Measurements from ENCODE around the gene C2CD4C.
A peak's percentile ranks its signal among the peaks of the same experiment; 100 is the strongest.
"Not testable (repeated sequence)": the region's sequence is repeated elsewhere in the genome, so short reads cannot be mapped to it uniquely, and the experiment has no call there.

C2CD4C gene

GRCh38 chr19:397941-398706, 10.8 kb downstream of the C2CD4C start:
- no peak for DNase-seq

DNA sequence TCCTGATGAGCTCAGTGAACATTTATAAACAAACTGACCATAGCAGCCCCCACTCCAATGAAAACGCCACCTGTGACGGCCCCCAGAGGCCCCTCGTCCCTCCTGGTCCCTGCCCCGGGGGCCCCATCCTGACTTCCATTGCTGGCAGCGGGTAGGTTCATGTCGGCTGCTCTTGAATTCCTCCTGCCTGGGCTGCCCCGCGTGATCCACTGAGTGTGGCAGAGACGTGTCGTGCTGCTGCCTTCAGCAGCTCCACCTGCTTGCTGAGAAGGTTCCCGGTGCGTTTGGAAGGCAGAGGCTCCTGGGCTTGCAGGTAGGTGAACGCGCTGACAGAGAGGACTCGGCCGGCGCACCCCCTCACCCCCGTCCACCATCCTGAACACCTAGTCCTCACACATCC, 11.6 kb downstream of the C2CD4C start:
- no peak for DNase-seq

- DNase-seq: no peak
Measured at GRCh38 chr19:395467-395866, 13.5 kb downstream of the C2CD4C start.

GRCh38 chr19:394857-395256, 14.1 kb downstream of the C2CD4C start:
- DNase-seq: not testable (repeated sequence)

DNA sequence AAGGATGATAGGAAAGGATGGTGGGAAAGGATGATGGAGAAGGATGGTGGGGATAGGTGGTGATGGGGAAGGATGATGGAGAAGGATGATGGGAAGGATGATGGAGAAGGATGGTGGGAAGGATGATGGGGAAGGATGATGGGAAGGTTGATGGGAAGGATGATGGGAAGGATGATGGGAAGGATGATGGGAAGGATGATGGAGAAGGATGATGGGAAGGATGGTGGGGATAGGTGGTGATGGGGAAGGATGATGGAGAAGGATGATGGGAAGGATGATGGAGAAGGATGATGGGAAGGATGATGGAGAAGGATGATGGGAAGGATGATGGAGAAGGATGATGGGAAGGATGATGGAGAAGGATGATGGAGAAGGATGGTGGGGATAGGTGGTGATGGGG, 15.4 kb downstream of the C2CD4C start:
- not testable (repeated sequence) for DNase-seq

- no peak for DNase-seq
Measured at GRCh38 chr19:392375-392970, 16.5 kb downstream of the C2CD4C start.

- DNase-seq: no peak
Measured at GRCh38 chr19:391726-392374, 17.1 kb downstream of the C2CD4C start.

DNA sequence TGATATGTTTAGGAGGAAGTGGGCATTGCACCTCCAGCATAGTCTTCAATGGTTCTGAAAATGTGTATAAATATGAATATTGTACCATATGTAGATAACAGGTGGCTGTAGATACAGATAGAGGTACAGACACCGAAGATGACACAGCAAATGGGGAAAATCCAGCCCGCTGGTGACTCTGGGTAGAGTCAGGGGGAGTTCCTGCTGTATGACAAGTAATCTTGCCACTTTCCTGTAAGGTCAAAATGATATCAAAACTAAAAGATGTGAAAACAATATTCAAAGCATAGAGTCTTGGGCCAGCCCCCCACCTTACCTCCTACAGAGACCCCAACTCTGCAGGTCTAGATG, 17.8 kb downstream of the C2CD4C start:
- no peak for DNase-seq

GRCh38 chr19:390386-391206, 18.4 kb downstream of the C2CD4C start:
- DNase-seq: no peak

DNA sequence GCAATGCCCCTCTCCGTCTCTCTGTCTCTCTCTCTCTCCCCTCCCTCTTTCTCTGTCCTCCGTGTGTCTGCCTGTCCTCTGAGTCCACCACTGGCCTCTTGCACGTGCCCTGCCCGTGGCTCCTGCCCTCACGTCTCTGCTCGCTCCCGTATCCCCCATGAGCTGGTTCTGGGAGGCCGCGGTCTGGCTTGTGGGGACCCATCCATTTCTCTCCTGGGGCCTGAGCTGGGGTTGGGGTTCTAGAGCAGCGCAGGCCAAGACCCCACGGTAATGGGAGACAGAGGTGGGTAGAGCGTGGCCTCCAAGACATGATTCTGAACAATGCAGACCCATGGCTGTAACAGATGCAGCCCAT, 19.0 kb downstream of the C2CD4C start:
- no peak for DNase-seq

GRCh38 chr19:389255-389934, 19.6 kb downstream of the C2CD4C start:
- DNase-seq: no peak

- DNase-seq: no peak
Measured at GRCh38 chr19:388691-389090, 20.3 kb downstream of the C2CD4C start.

DNA sequence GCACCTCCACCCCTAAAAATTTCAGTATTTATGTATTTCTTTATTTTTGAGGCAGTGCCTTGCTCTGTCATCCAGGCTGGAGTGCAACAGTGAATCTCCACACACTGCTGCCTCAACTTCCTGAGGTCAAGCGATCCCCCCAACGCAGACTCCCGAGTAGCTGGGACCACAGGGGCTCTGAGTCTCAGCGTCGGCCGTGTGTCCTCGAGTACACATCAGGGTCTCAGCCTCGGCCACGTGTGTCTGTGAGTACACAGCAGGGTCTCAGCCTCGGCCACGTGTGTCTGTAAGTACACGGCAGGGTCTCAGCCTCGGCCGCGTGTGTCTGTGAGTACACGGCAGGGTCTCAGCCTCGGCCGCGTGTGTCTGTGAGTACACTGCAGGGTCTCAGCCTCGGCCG, 21.2 kb downstream of the C2CD4C start:
- DNase-seq: no peak

DNA sequence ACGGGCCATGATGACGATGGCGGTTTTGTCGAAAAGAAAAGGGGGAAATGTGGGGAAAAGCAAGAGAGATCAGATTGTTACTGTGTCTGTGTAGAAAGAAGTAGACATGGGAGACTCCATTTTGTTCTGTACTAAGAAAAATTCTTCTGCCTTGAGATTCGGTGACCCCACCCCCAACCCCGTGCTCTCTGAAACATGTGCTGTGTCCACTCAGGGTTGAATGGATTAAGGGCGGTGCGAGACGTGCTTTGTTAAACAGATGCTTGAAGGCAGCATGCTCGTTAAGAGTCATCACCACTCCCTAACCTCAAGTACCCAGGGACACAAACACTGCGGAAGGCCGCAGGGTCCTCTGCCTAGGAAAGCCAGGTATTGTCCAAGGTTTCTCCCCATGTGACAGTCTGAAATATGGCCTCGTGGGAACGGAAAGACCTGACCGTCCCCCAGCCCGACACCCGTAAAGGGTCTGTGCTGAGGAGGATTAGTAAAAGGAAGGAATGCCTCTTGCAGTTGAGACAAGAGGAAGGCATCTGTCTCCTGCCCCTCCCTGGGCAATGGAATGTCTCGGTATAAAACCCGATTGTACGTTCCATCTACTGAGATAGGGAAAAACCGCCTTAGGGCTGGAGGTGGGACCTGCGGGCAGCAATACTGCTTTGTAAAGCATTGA, 22.2 kb downstream of the C2CD4C start:
- not testable (repeated sequence) for DNase-seq

GRCh38 chr19:386189-386588, 22.8 kb downstream of the C2CD4C start:
- DNase-seq: not testable (repeated sequence)

- no peak for DNase-seq
Measured at GRCh38 chr19:384799-385169, 24.2 kb downstream of the C2CD4C start.

DNA sequence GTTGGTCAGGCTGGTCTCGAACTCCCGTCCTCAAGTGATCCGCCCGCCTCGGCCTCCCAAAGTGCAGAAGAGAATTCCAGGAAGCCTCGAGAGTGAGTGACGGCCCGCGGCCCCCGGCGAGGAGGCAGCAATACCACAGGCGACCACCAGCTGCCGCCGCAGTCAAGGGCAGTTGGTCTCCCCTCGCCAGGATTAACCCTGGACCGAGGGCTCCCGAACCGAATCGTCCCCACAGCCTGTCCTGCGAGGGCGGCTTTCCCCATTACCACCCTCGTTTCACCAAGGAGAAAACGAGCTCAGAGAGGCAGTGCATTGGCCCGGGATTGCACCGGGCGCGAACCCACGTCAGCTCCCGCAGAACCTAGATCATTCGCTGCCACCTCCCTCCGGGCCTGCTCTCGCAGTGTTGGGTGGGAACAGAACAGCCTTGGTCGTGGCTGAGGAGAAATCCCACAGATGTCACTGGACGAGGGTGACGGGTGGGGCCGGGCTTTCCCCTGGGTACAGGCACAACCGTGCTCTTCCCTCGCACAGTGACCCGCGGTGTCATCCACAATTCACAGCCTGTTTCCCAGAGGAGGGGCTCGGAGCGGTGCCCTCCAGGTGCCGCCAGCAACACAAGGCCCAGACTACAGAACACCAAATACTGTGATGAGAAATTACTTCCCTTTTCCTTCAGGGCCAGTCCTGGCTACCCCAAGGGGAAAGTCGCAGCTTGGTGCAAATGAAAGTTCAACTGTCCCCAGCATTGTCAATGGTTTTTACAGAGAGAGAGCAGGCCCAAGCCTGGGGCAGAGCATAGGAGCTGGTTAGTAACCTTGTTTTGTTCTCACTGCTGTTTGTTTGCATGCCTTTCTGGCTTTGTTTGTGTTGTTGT, 24.8 kb downstream of the C2CD4C start:
- DNase-seq: no peak

DNA sequence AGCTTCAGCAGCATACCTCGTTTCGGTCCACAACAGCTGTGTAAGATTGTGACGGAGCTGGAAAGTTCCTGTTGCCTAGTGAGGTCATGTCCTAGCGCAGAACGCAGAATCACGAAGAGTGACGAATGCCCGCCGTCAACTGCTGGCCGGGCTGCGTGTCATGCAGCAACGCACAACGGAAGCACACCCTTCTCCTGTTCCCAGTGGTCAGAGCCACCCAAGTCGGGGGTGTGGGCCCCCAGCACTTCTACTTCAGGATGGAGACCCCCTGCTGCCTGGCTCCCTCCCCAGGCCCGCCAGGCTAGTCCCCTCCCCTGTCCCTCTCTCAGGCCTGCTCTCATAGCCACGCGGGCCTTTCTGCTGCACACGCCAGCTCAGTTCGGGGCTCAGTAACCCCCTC, 25.9 kb downstream of the C2CD4C start:
- no peak for DNase-seq

DNA sequence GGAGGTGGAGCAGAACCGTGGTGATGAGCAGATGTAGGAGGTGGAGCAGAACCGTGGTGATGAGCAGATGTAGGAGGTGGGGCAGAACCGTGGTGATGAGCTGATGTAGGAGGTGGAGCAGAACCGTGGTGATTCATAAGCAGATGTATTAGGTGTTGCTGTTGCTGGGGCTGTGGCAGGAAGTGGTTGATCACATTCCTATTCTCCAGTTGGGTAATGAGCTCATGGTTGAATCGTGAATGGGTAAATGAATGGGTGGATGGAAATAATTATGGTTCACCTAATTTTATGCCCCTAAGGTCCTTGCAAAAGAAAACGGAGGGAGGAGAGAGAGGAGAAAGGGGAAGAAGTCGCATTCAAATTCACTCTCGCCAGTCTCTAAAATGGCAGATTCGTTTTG, 26.4 kb downstream of the C2CD4C start:
- peak; percentile 20 to 54 for DNase-seq

GRCh38 chr19:381901-382300, 27.0 kb downstream of the C2CD4C start:
- not testable (repeated sequence) for DNase-seq

GRCh38 chr19:380618-381219, 28.2 kb downstream of the C2CD4C start:
- not testable (repeated sequence) for DNase-seq

All from activated CD4-positive, alpha-beta T cell treated with anti-CD3 and anti-CD28 coated beads for 4 hours (primary cell).